Neural cell (in vitro differentiated cells): ENCODE results near the gene MYBPC2.

Source experiments
- CTCF ChIP-seq: fragments of 450-650 bp; IDR thresholded peaks from 2 replicates; pipeline ENCODE4 v1.5.1; 2014; ENCODE audit warnings: antibody characterized with exemption, mild to moderate bottlenecking, moderate library complexity; ENCODE audit not compliant: poor library complexity, severe bottlenecking
- EP300 ChIP-seq: fragments of 450-650 bp; conservative IDR thresholded peaks from 2 replicates; pipeline ENCODE4 v1.6.1; 2014; ENCODE audit warnings: antibody characterized with exemption, mild to moderate bottlenecking, moderate library complexity; ENCODE audit not compliant: poor library complexity, severe bottlenecking
- EZH2 ChIP-seq: fragments of 200-600, 300-800 bp; shearing (Covaris generic), sonication (generic); IDR thresholded peaks from 2 replicates; pipeline ENCODE4 v1.6.1; 2014; ENCODE audit warnings: antibody characterized with exemption, low read length, borderline replicate concordance, mild to moderate bottlenecking; ENCODE audit not compliant: insufficient read depth, poor library complexity, severe bottlenecking
- POLR2AphosphoS5 ChIP-seq: IDR thresholded peaks from 2 replicates; pipeline ENCODE4 v1.6.1; 2012
- RAD21 ChIP-seq: fragments of 450-650 bp; conservative IDR thresholded peaks from 2 replicates; pipeline ENCODE4 v1.6.1; 2014; ENCODE audit warnings: antibody characterized with exemption, mild to moderate bottlenecking, moderate library complexity
- REST ChIP-seq: IDR thresholded peaks from 2 replicates; pipeline ENCODE4 v1.6.1; 2012; ENCODE audit warnings: borderline replicate concordance
- SMC3 ChIP-seq: fragments of 450-650 bp; conservative IDR thresholded peaks from 2 replicates; pipeline ENCODE4 v1.6.1; 2014; ENCODE audit warnings: antibody characterized with exemption, mild to moderate bottlenecking, moderate library complexity; ENCODE audit not compliant: poor library complexity
- TAF1 ChIP-seq: IDR thresholded peaks from 2 replicates; pipeline ENCODE4 v1.6.1; 2012; ENCODE audit warnings: low read depth

GRCh38 chr19:50427997-50428425, 4.7 kb upstream of the MYBPC2 start:
- TF ChIP-seq CTCF, result no peak
- TF ChIP-seq POLR2AphosphoS5, result no peak
- no peak for TF ChIP-seq RAD21
- no peak for TF ChIP-seq EZH2
- TF ChIP-seq REST, result no peak
- TF ChIP-seq SMC3, result no peak
- no peak for TF ChIP-seq EP300
- no peak for TF ChIP-seq TAF1
